GM12878 (cell line): ENCODE measurements around the gene LENG1. TPM values are rescaled to one million over a fixed set of nuclear protein-coding genes. Genes with fewer than 3 reads are reported as not detected.

ENCODE experiments used
- ATF2 ChIP-seq: IDR thresholded peaks from 2 replicates; pipeline ENCODE4 v1.6.1; 2012; ENCODE audit warnings: low read length, inconsistent platforms
- BCL11A ChIP-seq: IDR thresholded peaks from 2 replicates; pipeline ENCODE4 v1.6.1; 2011; ENCODE audit warnings: low read depth, low read length
- BHLHE40 ChIP-seq, 2 experiments: fragments of 450-650 bp in 1 of 2; IDR thresholded peaks; 2 replicates each; pipeline ENCODE4 v1.6.1; 2011 to 2017; ENCODE audit warnings: low read depth in 2 of 2, borderline replicate concordance in 1 of 2, improper control_type of control experiment in 1 of 2, low read length in 1 of 2, mild to moderate bottlenecking in 1 of 2
- BRCA1 ChIP-seq: IDR thresholded peaks from 2 replicates; pipeline ENCODE4 v1.6.1; 2011; ENCODE audit warnings: low read depth, low read length, improper control_type of control experiment
- CEBPZ ChIP-seq: fragments of 150-350 bp; IDR thresholded peaks from 2 replicates; pipeline ENCODE4 v1.6.1; 2016; ENCODE audit warnings: low read depth, low read length
- CREM ChIP-seq: IDR thresholded peaks from 2 replicates; pipeline ENCODE4 v1.6.1; 2014; ENCODE audit warnings: antibody characterized with exemption, low read depth
- HCFC1 ChIP-seq: fragments of 150-350 bp; IDR thresholded peaks from 2 replicates; pipeline ENCODE4 v1.6.1; 2014; ENCODE audit warnings: low read length
- MEF2B ChIP-seq: fragments of 450-650 bp; IDR thresholded peaks from 2 replicates; pipeline ENCODE4 v1.6.1; 2018; ENCODE audit warnings: mild to moderate bottlenecking, moderate library complexity; ENCODE audit not compliant: partially characterized antibody, poor library complexity, severe bottlenecking
- MLLT1 ChIP-seq: fragments of 450-650 bp; IDR thresholded peaks from 2 replicates; pipeline ENCODE4 v1.6.1; 2016; ENCODE audit warnings: mild to moderate bottlenecking
- MYB ChIP-seq: fragments of 150-350 bp; IDR thresholded peaks from 2 replicates; pipeline ENCODE4 v1.6.1; 2014; ENCODE audit warnings: mild to moderate bottlenecking, low read depth, low read length, borderline replicate concordance
- NBN ChIP-seq: fragments of 450-650 bp; IDR thresholded peaks from 2 replicates; pipeline ENCODE4 v1.6.1; 2016
- POLR2A ChIP-seq: IDR thresholded peaks from 2 replicates; pipeline ENCODE4 v1.6.1; 2011; ENCODE audit warnings: low read depth, mild to moderate bottlenecking, low read length
- RBBP5 ChIP-seq: fragments of 200-600 bp; sonication (generic); conservative IDR thresholded peaks from 2 replicates; pipeline ENCODE4 v1.6.1; 2016
- RELA ChIP-seq: fragments of 450-650 bp; IDR thresholded peaks from 2 replicates; pipeline ENCODE4 v1.8.0; 2014; ENCODE audit warnings: borderline replicate concordance; ENCODE audit not compliant: partially characterized antibody
- SIX5 ChIP-seq: IDR thresholded peaks from 2 replicates; pipeline ENCODE4 v1.6.1; 2011; ENCODE audit warnings: mild to moderate bottlenecking, low read depth, low read length, moderate library complexity; ENCODE audit not compliant: severe bottlenecking
- SP1 ChIP-seq: IDR thresholded peaks from one replicate; pipeline ENCODE4 v1.6.1; 2011; ENCODE audit warnings: low read depth, low read length
- SREBF1 ChIP-seq: IDR thresholded peaks from 2 replicates; pipeline ENCODE4 v1.6.1; 2012; ENCODE audit warnings: mild to moderate bottlenecking, low read length
- TCF7 ChIP-seq: IDR thresholded peaks from 2 replicates; pipeline ENCODE4 v1.6.1; 2014; ENCODE audit warnings: antibody characterized with exemption, borderline replicate concordance
- ZNF274 ChIP-seq: IDR thresholded peaks from one replicate; pipeline ENCODE4 v1.8.0; 2011; ENCODE audit not compliant: insufficient read length, insufficient read depth
- polyA plus RNA-seq, 11 experiments: library from polyadenylated mRNA; depleted of rRNA in 4 of 11; unstranded in 6 of 11; stranded (reverse) in 5 of 11; fragments of >200 nt; fragmentation: Nextera tagmentation in 4 of 11; fragmentation: Illumina TruSeq in 1 of 11; extraction: Ambion mirVana in 4 of 11; extraction: Trizol in 1 of 11; gene quantifications; 1 replicate in 1 of 11; 2 replicates in 10 of 11; pipeline versions ENCODE4 v1.2.1 to v1.2.3, GENCODE V29; 2011 to 2016; ENCODE audit warnings: inconsistent platforms in 2 of 11, missing spikeins in 2 of 11, low read depth in 1 of 11
- total RNA-seq, 4 experiments: library from RNA; depleted of rRNA in 3 of 4; stranded (reverse); fragments of >200 nt in 3 of 4; fragmentation: Illumina TruSeq in 1 of 4; extraction: Trizol in 1 of 4; gene quantifications; 2 replicates each; pipeline versions ENCODE4 v1.2.1 to v1.2.3, GENCODE V29; 2013 to 2021
- TF ChIP-seq, protein P1 (sequence below): fragments of 450-650 bp; IDR thresholded peaks from 2 replicates; pipeline ENCODE4 v1.6.1; 2017; ENCODE audit warnings: low read depth, mild to moderate bottlenecking, moderate library complexity
- TF ChIP-seq, protein P2 (sequence below): fragments of 150-350 bp; IDR thresholded peaks from 2 replicates; pipeline ENCODE4 v1.6.1; 2014; ENCODE audit warnings: mild to moderate bottlenecking, low read depth, low read length

LENG1 gene
- total and polyA plus RNA-seq, 10 of the 15 experiments (the other 5 are each of a cell fraction or from before 2014, with no cell fraction given), result 0.21 to 10.8 (median 5.8) TPM

DNA sequence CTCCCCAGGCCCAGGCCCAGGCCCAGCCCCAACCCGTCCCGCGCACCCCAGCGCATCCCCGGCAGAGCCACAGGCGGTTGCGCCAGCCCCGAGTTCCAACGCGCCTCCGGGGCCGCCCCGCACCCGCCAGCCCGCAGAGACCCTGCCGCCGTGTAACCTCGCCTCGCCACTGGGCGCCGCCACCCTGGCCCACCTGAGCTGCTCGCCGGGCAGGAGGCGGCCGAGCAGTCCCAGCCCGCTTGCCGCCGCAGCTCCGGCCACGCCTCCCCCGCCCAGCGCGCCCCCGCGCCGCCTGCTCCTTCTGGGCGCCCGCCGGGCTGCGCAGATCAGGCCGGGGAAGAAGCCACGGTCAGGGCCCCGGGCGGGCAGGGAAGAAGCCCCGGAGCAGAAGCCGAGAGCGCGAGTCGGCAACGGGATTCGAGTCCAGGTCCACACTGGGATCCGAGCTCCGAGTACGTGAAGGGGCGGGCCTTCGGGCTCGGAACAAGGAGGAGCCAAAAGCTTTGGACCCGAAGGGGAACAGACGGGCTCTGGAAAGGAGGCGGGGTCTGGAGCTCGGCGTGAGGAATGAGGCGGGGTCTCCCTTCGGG lies 29.7 kb upstream of the LENG1 start, which contains the start of gene MBOAT7 (continued):
- TF ChIP-seq CEBPZ (no peak), HCFC1 (no peak), MYB (no peak), MLLT1 (0 out of 2 replicates have a peak, but pooled peaks have one; percentile 36), TCF7 (no peak), SIX5 (no peak), ZNF274 (no peak), CREM (0 out of 2 replicates have a peak, but pooled peaks have one; percentile 4), BRCA1 (no peak), SP1 (peak; percentile 60), POLR2A (peak; percentile 79), SREBF1 (no peak), RELA (peak; percentile 51), RBBP5 (no peak), ATF2 (no peak), BCL11A (no peak), BHLHE40 (IDR thresholded peaks at IDR 0.05; ENCODE audit: borderline replicate concordance in 1 of 2, low read depth in 2 of 2, low read length in 1 of 2) (peak; percentile 16 to 74; a peak in 2 of 4 replicates), NBN (no peak), MEF2B (no peak)
- TF ChIP-seq, protein P1, sequence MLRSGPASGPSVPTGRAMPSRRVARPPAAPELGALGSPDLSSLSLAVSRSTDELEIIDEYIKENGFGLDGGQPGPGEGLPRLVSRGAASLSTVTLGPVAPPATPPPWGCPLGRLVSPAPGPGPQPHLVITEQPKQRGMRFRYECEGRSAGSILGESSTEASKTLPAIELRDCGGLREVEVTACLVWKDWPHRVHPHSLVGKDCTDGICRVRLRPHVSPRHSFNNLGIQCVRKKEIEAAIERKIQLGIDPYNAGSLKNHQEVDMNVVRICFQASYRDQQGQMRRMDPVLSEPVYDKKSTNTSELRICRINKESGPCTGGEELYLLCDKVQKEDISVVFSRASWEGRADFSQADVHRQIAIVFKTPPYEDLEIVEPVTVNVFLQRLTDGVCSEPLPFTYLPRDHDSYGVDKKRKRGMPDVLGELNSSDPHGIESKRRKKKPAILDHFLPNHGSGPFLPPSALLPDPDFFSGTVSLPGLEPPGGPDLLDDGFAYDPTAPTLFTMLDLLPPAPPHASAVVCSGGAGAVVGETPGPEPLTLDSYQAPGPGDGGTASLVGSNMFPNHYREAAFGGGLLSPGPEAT, result no peak
- TF ChIP-seq, protein P2, sequence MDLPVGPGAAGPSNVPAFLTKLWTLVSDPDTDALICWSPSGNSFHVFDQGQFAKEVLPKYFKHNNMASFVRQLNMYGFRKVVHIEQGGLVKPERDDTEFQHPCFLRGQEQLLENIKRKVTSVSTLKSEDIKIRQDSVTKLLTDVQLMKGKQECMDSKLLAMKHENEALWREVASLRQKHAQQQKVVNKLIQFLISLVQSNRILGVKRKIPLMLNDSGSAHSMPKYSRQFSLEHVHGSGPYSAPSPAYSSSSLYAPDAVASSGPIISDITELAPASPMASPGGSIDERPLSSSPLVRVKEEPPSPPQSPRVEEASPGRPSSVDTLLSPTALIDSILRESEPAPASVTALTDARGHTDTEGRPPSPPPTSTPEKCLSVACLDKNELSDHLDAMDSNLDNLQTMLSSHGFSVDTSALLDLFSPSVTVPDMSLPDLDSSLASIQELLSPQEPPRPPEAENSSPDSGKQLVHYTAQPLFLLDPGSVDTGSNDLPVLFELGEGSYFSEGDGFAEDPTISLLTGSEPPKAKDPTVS, result no peak; the same call in 1 of the 2 replicates
